ENCODE measurements around the gene DNMT3A. TPM values are rescaled to one million over a fixed set of nuclear protein-coding genes. Genes with fewer than 3 reads are reported as not detected.
"Not testable (repeated sequence)": the region's sequence is repeated elsewhere in the genome, so short reads cannot be mapped to it uniquely, and the experiment has no call there.

The DNMT3A gene
- total RNA-seq, 4 donors from 2014 or later, result 14.7 to 40.2 (median 18.3) TPM

DNA sequence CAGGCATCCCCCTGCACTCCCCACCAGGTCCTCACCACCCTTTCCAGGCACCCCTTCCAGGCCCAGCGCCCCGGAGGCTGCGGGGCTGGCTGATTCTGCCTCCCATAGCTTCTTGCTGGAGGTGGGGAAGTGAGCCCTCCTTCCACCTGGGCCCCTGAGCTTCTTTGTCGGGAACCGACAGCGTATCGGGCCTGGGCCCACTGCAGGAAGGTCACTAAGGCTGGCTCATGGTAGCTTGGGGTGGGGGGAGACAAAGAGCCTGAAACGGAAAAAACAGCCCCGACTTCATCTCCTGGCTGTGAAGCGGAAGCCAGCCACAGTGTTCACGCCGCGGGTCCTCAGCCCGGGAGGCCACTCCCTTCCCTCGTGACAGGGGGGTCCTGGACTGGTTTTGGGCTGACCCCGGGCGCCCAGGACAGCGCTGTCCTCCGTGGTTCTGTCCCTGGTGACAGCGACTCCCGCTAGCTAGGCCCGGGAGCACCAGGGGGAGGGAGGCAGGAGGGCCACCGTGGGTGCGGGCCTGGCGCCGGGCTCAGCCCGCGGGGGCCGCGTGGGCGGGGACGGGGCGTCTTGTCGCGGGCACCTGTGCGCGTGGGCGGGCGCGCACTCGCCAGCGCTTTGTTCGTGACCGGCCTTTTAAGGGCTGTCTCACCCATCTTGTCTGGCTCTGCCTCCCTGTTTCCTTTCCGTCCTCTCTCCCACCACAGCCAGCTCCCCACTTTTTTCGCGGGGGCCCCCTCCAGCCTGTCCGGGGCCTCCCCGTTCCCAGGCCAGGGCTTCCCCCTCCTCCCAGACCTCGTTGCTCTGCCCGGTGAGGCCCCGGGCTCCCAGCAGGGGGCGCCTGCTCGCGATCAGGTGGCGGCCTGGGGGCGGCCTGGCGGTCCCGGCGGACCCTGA is 64.9 kb downstream of the DNMT3A start:
- TF ChIP-seq, protein P1, sequence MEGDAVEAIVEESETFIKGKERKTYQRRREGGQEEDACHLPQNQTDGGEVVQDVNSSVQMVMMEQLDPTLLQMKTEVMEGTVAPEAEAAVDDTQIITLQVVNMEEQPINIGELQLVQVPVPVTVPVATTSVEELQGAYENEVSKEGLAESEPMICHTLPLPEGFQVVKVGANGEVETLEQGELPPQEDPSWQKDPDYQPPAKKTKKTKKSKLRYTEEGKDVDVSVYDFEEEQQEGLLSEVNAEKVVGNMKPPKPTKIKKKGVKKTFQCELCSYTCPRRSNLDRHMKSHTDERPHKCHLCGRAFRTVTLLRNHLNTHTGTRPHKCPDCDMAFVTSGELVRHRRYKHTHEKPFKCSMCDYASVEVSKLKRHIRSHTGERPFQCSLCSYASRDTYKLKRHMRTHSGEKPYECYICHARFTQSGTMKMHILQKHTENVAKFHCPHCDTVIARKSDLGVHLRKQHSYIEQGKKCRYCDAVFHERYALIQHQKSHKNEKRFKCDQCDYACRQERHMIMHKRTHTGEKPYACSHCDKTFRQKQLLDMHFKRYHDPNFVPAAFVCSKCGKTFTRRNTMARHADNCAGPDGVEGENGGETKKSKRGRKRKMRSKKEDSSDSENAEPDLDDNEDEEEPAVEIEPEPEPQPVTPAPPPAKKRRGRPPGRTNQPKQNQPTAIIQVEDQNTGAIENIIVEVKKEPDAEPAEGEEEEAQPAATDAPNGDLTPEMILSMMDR (IDR thresholded peaks at IDR 0.05), result peak in 3 of 4 experiments; percentile 81 to 97 (median 87)
- no peak for TF ChIP-seq EP300 (IDR thresholded peaks at IDR 0.05)
- Histone ChIP-seq H3K27ac (peak overlapping the region; percentile 29 to 86 (median 82)), H3K4me3 (peak overlapping the region; percentile 22 to 55), H3K36me3 (peaks cover 0 to 49% of the 10 kb centered on the region in 2 donors), H3K27me3 (no peaks in the 10 kb centered on the region), H3K4me1 (peaks cover 0 to 81% (median 30%) of the 10 kb centered on the region in 3 donors), H3K9me3 (no peaks in the 10 kb centered on the region)
- no CpG with 5 or more reads among the region's 60 CpGs for WGBS, 2 donors (ENCODE audit: low coverage in 1 of 2)
- peak; percentile 64 for ATAC-seq

DNA sequence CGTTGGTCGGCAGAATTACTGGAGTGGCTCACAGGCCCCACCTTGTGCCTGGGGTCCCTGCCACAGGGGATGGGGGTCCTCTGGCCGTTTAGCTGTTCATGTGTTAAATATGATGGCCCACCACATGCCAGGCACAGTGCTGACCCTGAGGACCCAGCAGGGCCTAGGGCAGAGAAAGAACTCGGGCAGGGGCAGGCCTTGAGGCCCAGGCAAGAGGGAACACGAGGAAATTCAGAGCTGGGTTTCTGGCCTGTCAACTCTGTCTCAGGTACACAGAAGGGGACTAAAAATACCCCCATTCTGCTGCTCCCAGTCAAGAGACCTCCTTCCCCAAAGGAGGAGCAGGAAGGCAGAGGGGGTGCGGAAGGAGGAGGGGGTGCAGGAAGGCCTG is 66.2 kb downstream of the DNMT3A start:
- H3K27me3 ChIP-seq, result no peaks in the 10 kb centered on the region
- H3K4me1 ChIP-seq, result peaks cover 0 to 72% (median 30%) of the 10 kb centered on the region in 3 donors
- peaks cover 0 to 50% of the 10 kb centered on the region in 2 donors for H3K36me3 ChIP-seq
- ATAC-seq, result no peak
- H3K27ac ChIP-seq, result peak overlapping the region in 3 of 4 donors; percentile 37 to 86 (median 84)
- no CpG with 5 or more reads among the region's 6 CpGs for WGBS, 2 donors (ENCODE audit: low coverage in 1 of 2)
- H3K4me3 ChIP-seq, result no peak overlapping the region
- TF ChIP-seq, protein P1 (IDR thresholded peaks at IDR 0.05), result no peak
- TF ChIP-seq POLR2A (IDR thresholded peaks at IDR 0.05) (no peak), EP300 (IDR thresholded peaks at IDR 0.05) (no peak), POLR2AphosphoS5 (IDR thresholded peaks at IDR 0.05) (no peak)
- no peaks in the 10 kb centered on the region for H3K9me3 ChIP-seq

DNA sequence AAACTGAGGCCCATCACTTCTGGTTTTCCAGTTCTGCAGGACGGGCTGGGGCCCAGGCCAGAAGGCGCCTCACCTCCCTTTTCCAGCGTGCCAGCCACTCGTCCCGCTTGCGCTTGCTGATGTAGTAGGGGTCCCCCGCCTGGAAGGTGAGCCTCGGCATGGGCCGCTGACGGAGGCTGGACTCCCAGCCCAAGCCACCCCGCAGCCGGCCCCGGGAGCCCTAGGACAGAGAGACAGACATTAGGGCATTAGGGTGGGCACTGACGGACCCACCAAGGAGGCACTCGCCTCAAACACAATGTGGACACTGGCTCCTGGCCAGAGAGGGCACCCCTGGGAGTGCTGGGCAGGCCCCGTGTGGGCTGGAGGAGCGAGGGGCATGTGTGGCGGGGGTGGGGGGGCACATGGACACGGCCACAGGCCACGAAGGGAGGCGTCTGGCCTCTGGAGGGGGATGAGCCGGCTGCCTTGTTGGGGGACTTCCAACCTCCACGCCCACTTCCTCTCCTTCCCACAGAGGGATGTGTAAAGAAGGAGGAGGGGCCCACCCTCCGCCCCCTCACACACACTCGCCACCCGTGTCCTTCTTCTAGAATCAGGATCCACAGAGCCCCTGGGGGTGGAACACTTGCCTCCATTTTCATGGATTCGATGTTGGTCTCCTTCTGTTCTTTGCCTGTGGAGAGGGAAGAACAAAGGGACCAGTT is 66.7 kb downstream of the DNMT3A start:
- Histone ChIP-seq H3K36me3 (peaks cover 0 to 52% of the 10 kb centered on the region in 2 donors), H3K27ac (peak overlapping the region in 3 of 4 donors; percentile 37 to 86 (median 84)), H3K4me3 (no peak overlapping the region), H3K9me3 (no peaks in the 10 kb centered on the region), H3K27me3 (no peaks in the 10 kb centered on the region), H3K4me1 (peaks cover 0 to 72% (median 30%) of the 10 kb centered on the region in 3 donors)
- 53 to 59% methylated on average over 3 to 4 of the region's 27 CpGs for WGBS, 2 donors (ENCODE audit: low coverage in 1 of 2)
- TF ChIP-seq, protein P1 (IDR thresholded peaks at IDR 0.05), result no peak
- TF ChIP-seq EP300 (IDR thresholded peaks at IDR 0.05) (no peak), POLR2AphosphoS5 (IDR thresholded peaks at IDR 0.05) (no peak), POLR2A (IDR thresholded peaks at IDR 0.05) (no peak)
- ATAC-seq, result no peak

DNA sequence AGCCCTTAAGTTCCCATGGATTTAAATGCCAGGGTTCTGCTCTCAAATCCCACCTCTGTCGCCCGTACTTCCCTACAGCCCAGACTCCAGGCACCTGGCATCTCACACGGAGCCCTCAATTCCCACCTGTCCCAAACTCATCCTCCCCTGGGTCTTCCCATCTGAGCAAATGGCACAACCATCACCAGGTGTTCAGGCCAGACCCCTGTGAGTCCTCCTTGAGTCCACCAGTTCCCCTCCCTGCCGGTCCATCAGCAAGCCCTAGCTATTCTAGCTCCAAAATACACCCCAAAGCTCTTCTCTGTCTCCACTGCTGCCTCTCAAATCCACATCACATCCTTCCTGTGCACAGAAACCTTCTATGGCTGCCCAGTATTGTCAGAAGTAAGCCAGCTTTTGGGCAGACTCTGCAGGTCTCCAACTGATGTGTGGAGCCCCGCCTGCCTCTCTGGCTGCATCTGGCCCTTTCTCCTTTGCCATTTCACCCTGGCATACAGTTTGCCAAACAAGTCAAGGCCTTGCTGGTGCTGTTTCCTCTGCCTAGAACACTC is 67.7 kb downstream of the DNMT3A start:
- H3K27ac ChIP-seq, result peak overlapping the region in 3 of 4 donors; percentile 33 to 86 (median 84)

DNA sequence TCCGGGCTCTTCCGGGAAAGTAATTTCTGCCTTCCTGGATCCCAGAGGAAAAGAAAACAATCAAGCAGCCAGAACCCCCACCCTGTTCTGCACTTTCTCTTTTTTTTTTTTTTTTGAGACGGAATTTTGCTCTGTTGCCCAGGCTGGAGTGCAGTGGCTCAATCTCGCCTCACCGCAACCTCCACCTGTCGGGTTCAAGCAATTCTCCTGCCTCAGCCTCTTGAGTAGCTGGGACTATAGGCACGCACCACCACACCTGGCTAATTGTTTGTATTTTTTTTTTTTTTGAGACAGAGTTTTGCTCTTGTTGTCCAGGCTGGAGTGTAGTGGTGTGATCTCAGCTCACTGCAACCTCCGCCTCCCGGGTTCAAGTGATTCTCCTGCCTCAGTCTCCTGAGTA is 69.0 kb downstream of the DNMT3A start:
- Histone ChIP-seq H3K27ac (peak overlapping the region in 2 of 4 donors; percentile 84 to 86), H3K4me1 (peaks cover 0 to 48% (median 18%) of the 10 kb centered on the region in 3 donors), H3K36me3 (peaks cover 0 to 75% of the 10 kb centered on the region in 2 donors)
- not testable (repeated sequence) for ATAC-seq, H3K9me3 ChIP-seq, H3K27me3 ChIP-seq, H3K4me3 ChIP-seq
- 71 to 74% methylated on average over 7 of the region's 9 CpGs for WGBS, 2 donors (ENCODE audit: low coverage in 1 of 2)

More for the DNA sequence above, 67.7 kb downstream of the DNMT3A start:
- no peak for TF ChIP-seq POLR2AphosphoS5 (IDR thresholded peaks at IDR 0.05)
- TF ChIP-seq, protein P1 (IDR thresholded peaks at IDR 0.05), result no peak
- no peak for TF ChIP-seq POLR2A (IDR thresholded peaks at IDR 0.05)
- no peak for TF ChIP-seq EP300 (IDR thresholded peaks at IDR 0.05)
- no peak for ATAC-seq
- no peaks in the 10 kb centered on the region for H3K9me3 ChIP-seq
- 53 to 73% methylated on average over 3 to 4 of the region's 5 CpGs for WGBS, 2 donors (ENCODE audit: low coverage in 1 of 2)
- H3K36me3 ChIP-seq, result peaks cover 0 to 62% of the 10 kb centered on the region in 2 donors
- no peak overlapping the region for H3K4me3 ChIP-seq
- H3K4me1 ChIP-seq, result peaks cover 0 to 62% (median 25%) of the 10 kb centered on the region in 3 donors
- H3K27me3 ChIP-seq, result no peaks in the 10 kb centered on the region
